HG03378 (cell line): Measurements from ENCODE around the gene XYLT2.

ENCODE experiments used
- ATAC-seq: cut with Tn5 transposase; IDR thresholded peaks from one replicate; pipeline ENCODE4 v1.9.1; 2021; ENCODE audit warnings: mild to moderate bottlenecking, moderate library complexity; ENCODE audit not compliant: unreplicated experiment

The XYLT2 gene

GRCh38 chr17:50363217-50364060, 17.5 kb downstream of the XYLT2 start:
- no peak for ATAC-seq

- no peak for ATAC-seq
These were observed 18.1 kb downstream of the XYLT2 start for GRCh38 chr17:50364061-50364458.

DNA sequence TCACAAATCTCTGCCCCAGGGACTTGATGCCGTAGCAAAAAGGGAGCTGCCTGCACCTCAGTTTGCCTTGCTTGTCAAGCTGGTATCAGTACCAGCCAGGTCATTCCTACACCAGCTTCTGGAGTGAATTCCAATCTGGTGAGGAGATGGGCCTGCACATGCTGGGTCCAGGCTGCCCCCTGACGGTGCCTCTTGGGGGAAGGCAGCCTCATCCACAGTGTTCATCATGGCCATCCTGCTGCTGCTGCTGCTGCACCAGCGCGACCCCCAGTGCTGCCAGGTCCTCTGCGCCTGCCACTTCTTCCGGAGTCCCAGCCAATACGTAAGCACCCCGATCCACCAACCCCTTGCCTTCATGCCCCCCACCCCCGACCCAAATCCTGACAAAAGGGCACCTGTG, 18.8 kb downstream of the XYLT2 start:
- ATAC-seq = no peak

- no peak for ATAC-seq
These were observed 19.2 kb downstream of the XYLT2 start for GRCh38 chr17:50365165-50365564.

GRCh38 chr17:50365649-50366393, 19.9 kb downstream of the XYLT2 start:
- ATAC-seq = no peak

DNA sequence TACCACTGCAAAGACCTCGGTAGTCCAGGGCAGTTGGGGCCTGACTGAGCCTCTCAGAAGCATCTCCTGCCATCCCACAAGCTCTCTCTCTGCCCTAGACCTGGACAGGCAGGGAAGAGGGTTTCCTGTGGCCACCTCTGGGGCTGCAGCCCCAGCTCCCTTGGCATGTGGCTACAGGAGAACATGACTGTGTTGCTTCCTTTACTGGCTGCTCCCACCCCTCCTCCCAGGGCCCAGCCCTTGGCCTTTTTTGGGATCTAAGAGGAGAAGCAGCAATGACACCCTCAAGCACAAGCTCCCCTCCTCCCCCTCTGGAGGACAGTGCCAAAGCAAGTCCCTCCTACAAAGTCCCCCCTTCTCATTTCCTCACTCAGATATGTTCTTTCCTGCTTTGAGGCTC, 21.5 kb downstream of the XYLT2 start:
- no peak for ATAC-seq

GRCh38 chr17:50370052-50370451, 24.1 kb downstream of the XYLT2 start:
- ATAC-seq = no peak

- ATAC-seq = no peak
These were observed 25.6 kb downstream of the XYLT2 start for GRCh38 chr17:50371526-50371925.

DNA sequence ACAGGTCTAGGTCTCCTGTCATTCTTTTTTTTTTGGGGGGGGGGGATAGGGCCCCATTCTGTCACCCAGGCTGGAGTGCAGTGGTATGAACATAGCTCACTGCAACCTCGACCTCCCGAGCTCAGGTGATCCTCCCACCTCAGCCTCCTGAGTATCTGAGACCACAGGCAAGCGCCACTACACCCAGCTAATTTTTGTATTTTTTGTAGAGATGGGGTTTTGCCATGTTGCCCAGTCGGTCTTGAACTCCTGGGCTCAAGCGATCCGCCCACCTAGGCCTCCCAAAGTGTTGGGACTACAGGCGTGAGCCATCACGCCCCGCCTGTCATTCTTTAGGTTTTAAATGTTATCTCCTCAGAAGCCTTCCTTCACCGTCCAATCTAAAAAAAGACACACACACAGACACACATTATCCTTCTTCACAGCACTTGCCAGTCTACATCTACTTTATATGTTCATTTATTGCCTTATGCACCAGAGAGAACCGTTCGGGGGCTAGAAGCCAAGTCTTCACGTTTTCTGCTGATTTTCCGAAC, 26.4 kb downstream of the XYLT2 start:
- ATAC-seq = no peak

GRCh38 chr17:50372758-50373556, 27.0 kb downstream of the XYLT2 start, which contains the start of the genes EME1 and MRPL27:
Gene EME1 (plus strand): TSS chr17:50373229. CDS start chr17:50375209, 1,980 bp downstream.
Gene MRPL27 (minus strand): TSS chr17:50373184. CDS start chr17:50373170, 14 bp downstream.
- ATAC-seq = peak; percentile 62

GRCh38 chr17:50373705-50374104, 27.8 kb downstream of the XYLT2 start:
- no peak for ATAC-seq

DNA sequence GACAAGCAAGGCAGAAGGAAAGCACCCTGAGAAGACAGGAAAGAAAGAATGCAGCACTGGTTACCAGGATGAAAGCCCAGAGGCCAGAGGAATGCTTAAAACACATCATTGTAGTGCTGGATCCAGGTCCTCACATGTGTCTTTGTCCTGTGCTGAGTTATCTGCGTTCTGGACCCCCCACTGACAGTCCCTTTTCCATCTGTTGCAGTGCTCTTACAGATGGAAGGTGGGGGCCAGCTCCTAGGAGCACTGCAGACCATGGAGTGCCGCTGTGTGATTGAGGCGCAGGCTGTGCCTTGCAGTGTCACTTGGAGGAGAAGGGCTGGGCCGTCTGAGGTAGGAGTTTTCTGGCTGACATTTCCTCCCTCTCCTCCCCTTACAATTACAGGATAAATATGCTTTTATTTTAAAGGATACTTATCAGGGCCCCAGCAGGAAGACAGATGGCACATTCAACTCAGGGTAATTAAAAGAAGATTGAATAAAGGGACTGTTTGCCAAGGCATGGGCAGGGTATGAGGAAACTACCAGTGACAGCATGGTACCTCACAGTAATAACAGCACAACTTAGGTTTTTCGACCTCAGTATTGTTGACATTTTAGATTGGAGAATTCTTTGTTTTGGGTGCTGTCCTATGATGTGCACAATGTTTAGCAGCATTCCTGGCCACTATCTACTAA, 30.1 kb downstream of the XYLT2 start:
- no peak for ATAC-seq

DNA sequence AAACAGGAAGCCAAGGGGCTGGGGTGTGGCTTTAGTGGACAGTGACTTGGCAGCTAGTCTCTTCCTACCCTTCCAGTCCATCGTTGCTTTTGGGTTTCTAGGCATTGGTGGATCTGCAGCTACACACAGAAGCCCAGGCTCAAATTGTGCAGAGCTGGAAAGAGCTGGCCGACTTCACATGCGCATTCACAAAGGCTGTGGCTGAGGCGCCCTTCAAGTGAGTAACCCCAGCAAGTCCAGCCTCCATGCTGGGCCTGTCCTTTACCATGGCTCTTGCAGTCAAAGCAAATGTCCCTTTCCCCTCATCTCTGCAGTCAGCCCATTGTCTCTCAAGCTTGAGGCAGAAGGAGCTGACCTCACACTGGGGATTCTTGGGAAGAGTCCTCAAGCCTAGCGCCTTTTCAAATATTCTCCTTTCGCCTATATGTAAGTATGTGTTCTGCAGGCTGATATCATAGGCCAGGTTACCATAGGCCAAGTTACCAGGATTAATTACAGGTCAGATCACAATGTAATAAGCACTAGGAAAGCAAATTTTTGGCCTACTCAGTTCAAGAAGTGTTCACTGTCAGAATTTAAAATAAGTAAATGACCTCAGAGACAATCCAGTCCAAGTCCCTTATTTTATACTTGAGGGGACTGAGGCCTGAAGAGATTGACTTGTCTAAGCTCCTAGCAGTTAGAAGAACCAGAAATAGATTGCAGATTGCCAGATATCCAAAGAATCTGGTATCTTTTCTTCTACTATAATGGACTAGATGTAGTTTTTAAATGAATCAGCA, 33.6 kb downstream of the XYLT2 start:
- no peak for ATAC-seq

DNA sequence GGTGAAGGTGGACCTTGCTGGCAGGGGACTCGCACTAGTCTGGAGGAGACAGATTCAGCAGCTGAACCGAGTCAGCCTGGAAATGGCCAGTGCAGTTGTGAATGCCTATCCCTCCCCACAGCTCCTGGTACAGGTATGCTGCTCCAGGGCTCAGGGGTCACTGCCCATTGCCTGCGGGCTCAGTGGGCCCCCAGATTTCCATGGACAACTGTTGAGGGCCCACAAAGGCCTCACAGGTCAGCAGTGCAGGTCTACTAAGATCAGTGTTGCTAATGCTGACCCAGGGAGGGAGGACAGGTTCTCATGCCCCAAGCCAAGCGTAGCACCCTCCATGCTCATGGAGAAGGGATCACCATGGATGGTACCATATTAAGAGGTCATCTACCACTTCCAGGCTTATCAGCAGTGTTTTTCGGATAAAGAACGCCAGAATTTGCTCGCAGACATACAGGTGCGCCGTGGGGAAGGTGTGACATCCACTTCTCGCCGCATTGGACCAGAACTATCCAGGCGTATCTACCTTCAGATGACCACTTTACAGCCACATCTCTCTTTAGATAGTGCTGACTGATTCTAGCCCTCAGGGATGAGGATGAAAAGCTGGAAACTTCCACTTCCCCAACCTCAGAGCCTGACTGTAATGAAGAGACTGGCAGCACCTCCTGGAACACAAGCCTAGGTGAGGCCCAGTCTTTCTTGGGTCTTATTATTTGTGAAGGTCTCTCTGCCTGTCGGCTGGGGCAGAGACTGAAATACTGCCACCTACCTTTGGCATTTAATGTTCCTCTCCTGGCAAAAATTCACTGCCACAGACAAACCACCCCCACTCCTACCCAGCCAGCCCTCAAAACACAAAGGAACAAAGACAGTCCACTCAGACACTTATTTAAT, 34.7 kb downstream of the XYLT2 start:
- ATAC-seq = no peak

DNA sequence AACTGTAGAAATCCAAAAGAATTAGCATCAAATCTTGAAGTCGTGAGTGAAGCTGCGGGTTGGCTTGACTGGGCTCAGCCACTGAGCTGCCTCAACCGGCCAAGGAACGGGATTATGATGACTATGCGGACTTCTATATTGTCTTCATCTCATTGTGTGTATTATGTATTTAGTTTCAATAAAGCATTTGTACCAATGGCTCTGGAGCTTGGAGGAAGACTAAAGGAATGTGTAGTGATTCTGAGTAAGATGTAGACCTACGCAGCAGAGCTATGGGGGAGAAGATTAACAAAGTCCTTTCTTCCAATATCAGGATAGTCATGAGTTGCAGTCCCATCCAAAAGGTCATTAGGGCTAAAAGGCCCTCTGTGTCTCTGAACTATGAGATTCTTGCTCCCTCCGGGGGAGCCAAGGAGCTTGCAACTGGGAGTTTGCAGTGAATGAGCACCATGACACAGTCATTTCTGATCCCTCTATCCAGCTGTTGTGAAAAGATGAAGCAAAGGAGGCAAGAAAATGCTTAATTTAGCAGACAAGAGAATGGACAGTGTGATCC, 35.4 kb downstream of the XYLT2 start:
- no peak for ATAC-seq

DNA sequence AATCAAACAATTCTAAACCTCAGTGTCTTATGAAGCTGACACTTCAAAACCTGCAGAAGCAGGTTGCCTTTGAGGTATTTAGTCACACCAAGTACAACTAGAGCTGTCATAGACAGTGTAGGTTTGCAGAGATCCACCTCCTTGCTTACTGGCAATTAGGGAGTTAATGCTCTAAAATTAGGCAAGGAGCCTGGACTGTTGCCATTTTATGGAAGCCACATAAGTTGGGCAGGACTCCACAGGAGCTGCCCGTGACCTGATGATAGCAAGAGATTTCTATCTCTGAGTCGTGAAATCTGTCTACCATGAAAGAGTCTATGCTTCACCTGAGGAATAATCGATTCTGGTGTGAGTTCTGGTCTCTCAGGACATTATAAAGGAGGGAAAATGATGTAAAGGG, 36.0 kb downstream of the XYLT2 start:
- ATAC-seq = no peak

- no peak for ATAC-seq
These were observed 37.0 kb downstream of the XYLT2 start for GRCh38 chr17:50382931-50383330.

DNA sequence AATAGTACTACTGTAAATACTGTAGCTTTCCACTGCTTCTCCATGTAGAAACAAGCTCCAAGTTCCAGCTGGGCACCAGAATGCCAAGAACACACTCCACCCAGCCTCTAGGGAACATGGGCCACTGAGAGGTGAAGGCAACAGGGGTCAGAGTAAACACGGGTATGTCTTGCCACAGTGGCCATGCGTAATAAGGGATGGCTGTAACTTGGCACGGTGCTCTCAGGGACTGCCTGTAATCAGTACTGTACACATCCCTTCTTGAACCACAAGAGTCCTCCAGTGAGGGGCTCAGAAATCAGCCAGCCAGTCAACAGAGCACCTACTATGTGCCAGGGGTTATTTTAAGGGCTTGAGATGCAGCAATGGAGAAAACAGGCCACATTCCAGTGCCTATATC, 40.6 kb downstream of the XYLT2 start:
- ATAC-seq = no peak
